Measurements from ENCODE around the gene P3H3.

P3H3 gene

GRCh38 chr12:6807170-6807569 lies 21.0 kb upstream of the P3H3 start:
- no peak for DNase-seq (ENCODE audit: low spot score)

- DNase-seq (ENCODE audit: low spot score) = no peak
Measured at GRCh38 chr12:6809056-6809455, 19.2 kb upstream of the P3H3 start.

- no peak for DNase-seq (ENCODE audit: low spot score)
Measured at GRCh38 chr12:6810758-6811157, 17.4 kb upstream of the P3H3 start.

- no peak for DNase-seq (ENCODE audit: low spot score)
Measured at GRCh38 chr12:6813363-6813762, 14.8 kb upstream of the P3H3 start.

GRCh38 chr12:6816598-6816997 lies 11.6 kb upstream of the P3H3 start:
- no peak for DNase-seq (ENCODE audit: low spot score)

- no peak for DNase-seq (ENCODE audit: low spot score)
Measured at GRCh38 chr12:6817098-6817497, 11.1 kb upstream of the P3H3 start.

- DNase-seq (ENCODE audit: low spot score) = no peak
Measured at GRCh38 chr12:6817662-6818157, 10.5 kb upstream of the P3H3 start.

- no peak for DNase-seq (ENCODE audit: low spot score)
Measured at GRCh38 chr12:6818222-6818621, 10.0 kb upstream of the P3H3 start.

GRCh38 chr12:6818645-6819044 lies 9.6 kb upstream of the P3H3 start:
- no peak for DNase-seq (ENCODE audit: low spot score)

GRCh38 chr12:6819106-6820030 lies 8.8 kb upstream of the P3H3 start:
- no peak for DNase-seq (ENCODE audit: low spot score)

- DNase-seq (ENCODE audit: low spot score) = no peak
Measured at GRCh38 chr12:6820166-6820565, 8.0 kb upstream of the P3H3 start.

- DNase-seq (ENCODE audit: low spot score) = no peak
Measured at GRCh38 chr12:6821591-6822425, 6.4 kb upstream of the P3H3 start, which contains the start of gene GPR162. TSS of gene GPR162 (plus strand) at chr12:6821821. CDS start at chr12:6823899, 2,078 bp downstream.

GRCh38 chr12:6822426-6823135 lies 5.6 kb upstream of the P3H3 start:
- DNase-seq (ENCODE audit: low spot score) = no peak

GRCh38 chr12:6823182-6824084 lies 4.8 kb upstream of the P3H3 start:
- DNase-seq (ENCODE audit: low spot score) = no peak

- no peak for DNase-seq (ENCODE audit: low spot score)
Measured at GRCh38 chr12:6824085-6824775, 4.0 kb upstream of the P3H3 start.

- no peak for DNase-seq (ENCODE audit: low spot score)
Measured at GRCh38 chr12:6824901-6825381, 3.3 kb upstream of the P3H3 start.

- peak; percentile 79 for DNase-seq (ENCODE audit: low spot score)
Measured at GRCh38 chr12:6825398-6826124, 2.6 kb upstream of the P3H3 start.

- no peak for DNase-seq (ENCODE audit: low spot score)
Measured at GRCh38 chr12:6826125-6826733, 2.0 kb upstream of the P3H3 start.
